Measurements from ENCODE around the gene KLRB1.
"Not testable (repeated sequence)": the region's sequence is repeated elsewhere in the genome, so short reads cannot be mapped to it uniquely, and the experiment has no call there.

KLRB1 gene

DNA sequence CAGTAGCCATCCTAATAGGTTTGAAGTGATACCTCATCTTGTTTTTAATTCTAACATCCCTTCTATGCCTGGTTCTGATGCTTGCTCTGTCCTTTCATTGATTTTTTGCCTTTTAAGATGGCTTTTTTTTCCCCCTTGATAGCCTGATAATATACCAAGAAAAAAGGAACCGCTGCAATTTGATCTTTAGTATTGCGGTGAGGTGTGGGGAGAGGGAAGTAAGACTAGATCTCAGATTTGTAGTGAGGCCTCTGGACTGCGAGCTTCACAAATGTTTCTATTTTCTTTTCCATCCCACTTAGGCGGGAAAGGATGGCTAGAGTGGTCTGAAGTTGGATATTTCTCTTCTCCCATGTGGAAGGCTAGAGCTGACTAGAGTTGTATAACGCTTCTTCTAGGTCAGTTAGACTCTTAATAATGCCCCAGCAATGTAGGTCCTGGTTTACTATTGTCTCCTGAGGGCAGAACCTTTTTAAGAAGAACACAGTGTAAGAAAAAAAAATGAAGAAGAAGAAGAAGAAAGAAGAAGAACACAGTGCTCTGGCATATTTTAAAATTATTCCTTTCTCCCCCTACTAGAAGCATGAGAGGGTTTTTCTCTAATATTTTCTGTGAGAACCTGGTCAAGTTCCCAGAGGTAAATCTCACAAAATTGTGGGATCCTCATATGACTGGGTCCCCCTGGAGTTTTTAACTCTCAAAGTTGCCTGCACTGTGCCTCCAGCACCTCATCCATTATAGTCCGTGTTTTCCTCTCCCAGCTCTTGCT lies 11.9 kb upstream of the KLRB1 start:
- no peak for DNase-seq

DNA sequence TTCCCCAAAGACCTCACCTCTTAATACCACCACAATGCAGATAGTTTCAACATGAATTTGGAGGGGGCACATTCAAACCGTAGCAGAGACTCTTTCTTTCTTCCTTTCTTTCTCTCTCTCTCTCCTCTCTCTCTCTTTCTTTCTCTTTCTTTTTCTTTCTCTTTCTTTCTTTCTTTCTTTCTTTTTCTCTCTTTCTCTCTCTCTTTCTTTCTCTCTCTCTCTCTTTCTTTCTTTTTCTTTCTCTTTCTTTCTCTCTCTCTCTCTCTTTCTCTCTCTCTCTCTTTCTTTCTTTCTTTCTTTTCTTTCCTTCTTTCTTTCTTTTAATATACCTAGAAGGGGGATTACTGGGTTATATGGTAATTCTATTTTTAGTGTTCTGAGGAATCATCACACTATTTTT lies 11.2 kb upstream of the KLRB1 start:
- DNase-seq, result not testable (repeated sequence)

DNA sequence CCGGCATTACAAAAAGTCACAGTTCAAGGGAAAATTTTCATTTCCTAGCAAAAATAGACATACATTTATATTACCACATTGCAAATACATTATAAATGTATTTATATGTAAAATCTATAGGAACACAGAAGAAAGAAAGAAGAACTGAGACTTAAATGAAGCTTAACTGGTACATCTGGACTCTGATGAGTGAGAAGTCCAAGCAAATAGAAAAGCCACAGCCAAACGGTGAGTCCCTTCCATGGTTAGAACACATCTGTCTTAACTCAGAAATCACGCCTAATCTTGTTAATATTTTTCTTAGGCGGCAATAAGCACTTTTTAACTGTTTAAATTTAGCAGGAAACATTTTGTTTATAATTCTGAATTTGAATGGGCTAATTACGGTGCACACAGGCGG lies 9.4 kb upstream of the KLRB1 start:
- no peak for DNase-seq

DNA sequence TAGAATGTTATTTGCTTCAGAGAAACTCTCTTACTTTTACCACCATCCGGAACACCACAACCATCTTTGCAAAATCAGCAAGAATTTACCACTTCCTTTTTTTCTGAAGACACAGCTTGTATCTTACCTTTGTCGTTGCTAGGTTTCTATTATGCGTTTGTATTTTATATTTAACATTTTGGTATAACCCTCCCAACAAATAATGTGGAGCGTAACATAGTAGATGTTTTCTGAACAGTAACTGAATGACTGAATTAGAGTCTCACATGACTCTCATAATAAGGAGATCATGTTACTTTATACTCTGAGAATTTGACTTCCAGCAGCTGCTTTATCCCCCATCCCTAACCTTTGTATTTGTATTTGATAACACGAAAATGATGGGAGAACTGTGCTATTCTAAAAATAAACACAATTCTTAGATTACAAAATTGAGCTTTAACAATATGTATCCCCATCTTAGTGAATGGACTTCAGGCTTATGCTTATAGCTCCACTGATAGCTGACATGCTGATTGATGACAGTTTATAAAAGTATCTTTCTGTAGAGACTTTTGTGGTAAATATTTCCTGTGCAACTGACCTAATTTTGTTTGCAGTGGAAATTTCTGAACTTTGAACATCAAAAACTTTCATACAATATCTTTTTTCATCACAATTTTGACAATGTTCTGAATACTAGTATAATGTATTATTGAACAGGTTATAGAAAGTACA lies 7.9 kb upstream of the KLRB1 start:
- DNase-seq, result no peak

DNA sequence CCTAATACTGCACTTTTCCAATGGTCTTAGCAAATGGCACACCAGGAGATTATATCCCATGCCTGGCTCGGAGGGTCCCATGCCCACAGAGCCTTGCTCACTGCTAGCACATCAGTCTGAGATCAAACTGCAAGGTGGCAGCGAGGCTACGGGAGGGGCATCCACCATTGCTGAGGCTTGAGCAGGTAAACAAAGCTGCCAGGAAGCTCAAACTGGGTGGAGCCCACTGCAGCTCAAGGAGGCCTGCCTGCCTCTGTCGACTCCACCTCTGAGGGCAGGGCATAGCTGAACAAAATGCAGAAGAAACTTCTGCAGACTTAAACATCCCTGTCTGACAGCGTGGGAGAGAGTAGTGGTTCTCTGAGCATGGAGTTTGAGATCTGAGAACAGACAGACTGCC lies 2.9 kb upstream of the KLRB1 start:
- DNase-seq, result not testable (repeated sequence)

DNA sequence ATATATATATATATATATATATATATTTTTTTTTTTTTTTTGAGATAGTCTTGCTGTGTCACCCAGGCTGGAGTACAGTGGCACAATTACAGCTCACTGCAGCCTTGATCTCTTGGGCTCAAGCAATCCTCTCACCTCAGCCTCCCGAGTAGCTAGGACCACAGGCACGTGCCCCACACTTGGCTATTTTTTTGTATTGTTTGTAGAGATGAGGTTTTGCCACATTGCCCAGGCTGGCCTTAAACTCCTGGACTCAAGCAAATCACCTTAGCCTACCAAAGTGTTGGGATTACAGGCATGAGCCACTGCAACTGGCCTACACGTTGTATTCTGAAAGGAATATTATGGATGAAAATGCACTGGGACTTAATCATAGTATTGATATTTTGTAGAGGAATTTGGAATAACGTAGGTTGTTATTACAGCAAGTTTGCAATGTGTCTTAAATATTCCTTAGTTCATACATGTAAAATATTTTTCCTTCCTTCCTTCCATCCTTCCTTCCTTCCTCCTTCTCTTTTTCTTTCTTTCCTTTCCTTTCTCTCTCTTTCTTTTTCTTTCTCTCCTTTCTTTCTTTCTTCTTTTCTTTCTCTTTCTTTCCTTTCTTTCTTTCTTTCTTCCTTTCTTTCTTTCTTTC lies 862 bp downstream of the KLRB1 start:
- DNase-seq, result no peak

DNA sequence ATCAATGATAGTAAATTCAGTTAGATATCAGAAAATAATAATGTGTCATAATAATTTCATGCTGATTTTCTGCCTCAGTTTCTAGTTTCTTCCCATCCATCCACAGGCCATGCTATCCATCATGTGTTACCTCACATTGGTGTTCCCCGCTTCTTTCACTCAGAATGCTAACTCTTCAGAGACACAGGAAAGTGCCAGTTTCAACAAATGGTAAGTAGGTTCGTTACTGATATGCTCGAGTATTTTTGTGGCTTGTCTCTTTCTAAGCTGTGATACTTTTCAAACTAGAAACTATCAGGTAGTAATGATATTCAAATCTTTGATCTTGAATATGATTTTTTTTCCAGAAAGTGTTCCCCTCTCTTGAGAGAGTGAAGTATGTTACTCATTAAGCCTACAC lies 1.5 kb downstream of the KLRB1 start:
- no peak for DNase-seq

DNA sequence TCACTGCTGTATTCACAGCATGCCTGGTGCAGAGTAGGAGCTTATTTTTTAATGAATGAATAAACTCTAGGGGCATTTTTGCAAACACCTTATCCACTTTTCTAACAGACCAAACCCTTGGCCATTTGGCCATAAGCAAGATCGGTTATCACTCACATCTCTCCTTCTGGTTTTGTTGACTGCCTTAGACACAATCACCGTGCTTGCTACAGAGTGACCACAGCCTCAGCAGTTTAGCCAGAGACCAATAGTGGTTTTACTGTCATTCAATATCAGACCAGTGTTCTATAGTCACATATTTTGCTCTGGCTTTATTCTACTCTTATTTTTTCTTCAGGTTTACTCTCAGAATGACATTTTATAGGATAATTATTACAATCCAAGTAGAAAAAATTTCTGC lies 2.2 kb downstream of the KLRB1 start:
- no peak for DNase-seq

DNA sequence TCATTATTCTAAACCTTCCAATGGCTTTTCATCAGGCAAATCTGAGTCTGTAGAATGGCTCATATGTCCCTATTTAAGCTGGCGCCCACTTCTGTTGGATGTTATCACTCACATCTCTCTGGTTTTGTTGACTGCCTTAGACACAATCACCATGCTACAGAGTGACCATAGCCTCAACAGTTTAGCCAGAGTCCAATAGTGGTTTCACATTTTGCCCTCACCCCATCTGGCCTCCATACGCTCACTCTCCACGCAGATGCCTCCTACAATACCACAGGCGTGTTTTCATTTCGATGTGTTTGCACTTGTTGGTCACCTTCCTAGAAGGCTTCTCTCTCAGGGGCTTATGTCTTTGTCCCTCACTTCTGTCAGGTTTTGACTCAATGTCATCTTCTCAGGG lies 3.4 kb downstream of the KLRB1 start:
- no peak for DNase-seq

DNA sequence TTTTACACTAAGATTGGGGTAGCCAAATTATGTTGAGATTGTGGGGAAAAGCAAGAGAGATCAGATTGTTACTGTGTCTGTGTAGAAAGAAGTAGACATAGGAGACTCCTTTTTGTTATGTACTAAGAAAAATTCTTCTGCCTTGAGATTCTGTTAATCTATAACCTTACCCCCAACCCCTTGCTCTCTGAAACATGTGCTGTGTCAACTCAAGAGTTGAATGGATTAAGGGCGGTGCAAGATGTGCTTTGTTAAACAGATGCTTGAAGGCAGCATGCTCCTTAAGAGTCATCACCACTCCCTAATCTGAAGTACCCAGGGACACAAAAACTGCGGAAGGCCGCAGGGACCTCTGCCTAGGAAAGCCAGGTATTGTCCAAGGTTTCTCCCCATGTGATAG lies 7.3 kb downstream of the KLRB1 start:
- DNase-seq, result not testable (repeated sequence)

DNA sequence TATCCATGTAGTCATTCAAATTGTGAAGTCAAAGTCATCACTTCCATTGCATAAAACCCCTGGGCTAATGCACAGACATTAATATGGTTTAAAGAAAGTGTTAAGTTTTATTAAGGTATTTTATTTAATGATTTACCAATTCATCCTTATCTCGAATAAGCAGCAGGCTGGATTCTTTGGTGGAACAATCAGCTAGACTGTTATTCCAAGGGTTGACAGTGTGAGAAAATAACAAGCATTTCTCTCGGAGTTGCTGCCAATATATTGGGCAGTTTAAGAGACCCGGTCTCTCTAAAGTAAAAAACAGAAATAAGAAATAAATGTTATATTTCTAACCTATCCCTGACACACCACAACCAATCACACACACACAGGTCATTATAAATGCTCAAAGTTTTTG lies 9.4 kb downstream of the KLRB1 start:
- DNase-seq, result no peak

DNA sequence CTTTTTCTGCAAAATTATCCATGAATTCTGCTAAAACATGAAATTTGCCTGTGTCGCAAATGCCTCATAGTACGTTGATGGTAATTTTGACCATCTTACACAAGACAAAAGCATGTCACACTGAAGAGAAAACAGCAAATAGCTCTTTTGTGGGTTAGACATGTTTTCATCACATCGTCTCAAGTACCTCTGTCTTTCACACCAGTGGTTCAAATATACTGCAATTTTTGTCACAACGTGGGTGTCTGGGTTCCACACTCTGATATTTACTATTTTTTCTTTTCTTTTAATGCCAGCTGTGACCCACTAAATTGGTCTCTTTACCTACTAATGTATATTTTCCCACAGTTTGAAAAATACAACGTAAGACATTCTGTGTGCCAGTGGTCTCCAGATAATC lies 10.4 kb downstream of the KLRB1 start:
- no peak for DNase-seq

DNA sequence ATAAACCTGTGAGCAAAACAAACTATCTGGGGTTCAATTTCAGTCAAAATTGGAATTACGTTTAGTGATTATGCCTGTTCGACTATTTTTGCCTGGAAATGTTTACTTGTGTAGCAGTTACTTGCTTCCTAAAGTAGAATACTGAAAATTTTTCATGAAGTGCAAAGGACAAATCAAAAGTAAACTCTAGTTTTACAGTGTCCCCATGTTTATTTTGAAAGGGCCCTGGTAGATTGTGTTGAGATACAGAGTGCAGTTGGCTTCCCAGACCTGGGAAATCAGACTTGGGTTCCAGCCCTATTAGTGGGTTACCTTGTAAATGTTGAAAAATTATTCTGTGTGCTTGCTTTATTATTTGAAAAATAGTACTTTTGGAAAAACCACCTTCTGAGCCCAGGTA lies 17.3 kb downstream of the KLRB1 start:
- DNase-seq, result no peak

DNA sequence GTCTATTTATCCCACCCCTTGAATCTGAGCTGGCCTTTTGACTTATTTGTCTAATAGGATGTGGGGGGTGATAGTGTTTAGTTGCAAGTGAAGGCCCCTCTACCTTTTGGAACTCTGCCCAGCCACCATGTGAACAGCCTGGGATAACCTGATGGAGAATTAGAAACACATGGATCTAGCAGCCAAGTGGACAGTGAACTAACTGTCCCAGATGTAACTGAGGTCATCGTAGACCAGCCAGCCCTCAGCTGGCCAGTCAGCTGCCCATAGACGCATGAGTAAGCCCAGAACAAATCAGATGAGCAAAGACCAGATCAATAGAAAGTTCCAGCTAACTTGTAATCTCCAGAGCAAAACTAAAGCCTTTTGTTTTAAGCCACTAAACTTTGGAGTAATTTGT lies 19.0 kb downstream of the KLRB1 start:
- DNase-seq, result no peak

DNA sequence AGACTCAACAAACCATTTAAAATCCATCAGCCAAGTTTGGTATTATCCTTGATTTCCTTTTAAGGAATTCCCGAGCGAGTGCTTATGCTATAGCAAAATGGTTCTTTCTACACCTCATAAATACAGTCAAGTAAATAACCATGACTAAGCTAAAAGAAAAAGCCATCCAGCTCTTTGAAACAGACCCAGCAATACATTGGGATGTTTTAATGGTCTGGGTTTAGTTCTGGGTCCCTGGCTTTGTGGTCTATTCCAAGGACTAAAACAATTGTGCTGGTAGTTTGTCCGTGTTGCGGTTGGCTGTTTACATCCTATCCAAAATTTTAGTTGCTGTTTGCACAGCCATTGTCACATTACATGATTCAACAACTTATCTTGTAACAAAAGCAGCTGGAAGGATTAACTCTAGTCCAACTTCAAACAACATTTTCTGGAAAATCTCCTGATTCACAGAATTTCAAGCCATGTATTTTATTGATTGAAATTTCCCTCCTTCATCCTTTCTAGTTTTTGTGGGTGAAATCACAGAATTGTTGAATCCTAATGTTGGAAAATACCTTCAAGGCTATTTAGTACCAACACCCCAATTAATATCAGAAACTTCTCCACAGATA lies 19.6 kb downstream of the KLRB1 start:
- DNase-seq, result no peak

DNA sequence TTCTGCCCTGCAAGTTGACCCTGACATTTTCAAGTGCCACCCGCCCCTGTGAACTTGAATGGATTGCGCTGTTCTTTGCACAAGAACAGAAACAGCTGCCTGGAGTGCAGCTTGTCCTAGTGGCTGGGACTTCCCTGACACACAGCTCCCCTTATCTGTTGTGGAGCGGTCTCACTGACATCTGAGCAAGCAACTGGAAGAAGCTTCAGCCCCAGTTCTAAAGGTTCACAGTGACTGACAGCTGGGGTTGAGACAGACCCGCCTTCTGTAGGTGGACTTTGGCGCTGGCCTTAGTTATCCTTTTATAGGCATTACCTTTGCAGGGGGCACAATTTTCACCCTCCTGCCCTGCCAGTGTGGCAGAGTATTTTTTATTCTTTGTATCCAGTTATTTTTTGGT lies 30.0 kb downstream of the KLRB1 start:
- not testable (repeated sequence) for DNase-seq

DNA sequence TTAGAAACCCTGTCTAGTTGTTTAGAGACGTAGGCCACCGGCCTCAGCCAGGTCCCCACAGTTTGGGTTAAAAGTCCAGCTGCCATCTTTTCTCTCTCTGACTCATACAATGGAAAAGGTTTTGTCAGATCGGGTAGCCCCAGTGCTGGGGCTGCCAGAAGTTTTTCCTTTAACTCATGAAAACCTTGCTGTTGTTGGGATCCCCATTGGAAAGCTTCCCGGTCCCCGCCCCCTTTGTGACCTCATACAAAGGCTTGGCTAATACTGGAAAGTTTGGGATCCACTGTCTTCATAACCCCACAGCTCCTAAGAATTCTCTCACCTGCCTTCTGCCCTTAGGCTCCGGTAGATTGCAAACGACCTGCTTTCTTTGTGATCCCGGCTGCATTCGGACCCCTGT lies 40.6 kb downstream of the KLRB1 start:
- not testable (repeated sequence) for DNase-seq

DNA sequence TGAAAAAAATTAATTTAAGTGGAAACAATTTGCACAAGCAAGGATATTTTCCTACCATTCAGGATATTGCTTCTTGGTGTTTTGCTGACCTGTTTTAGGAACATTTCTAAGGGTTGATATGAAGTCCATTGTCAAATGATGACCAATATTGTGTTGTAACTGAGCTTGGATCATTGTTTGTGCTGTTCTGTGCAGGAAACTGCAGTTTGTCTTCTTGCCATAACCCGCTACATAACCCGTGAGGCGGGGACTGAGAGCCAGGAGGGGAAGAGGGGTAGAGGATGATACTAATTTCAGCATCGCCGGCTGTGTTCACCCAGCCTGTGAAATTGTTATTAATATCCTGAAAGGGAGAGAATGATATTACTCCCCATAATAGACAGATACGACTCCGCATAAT lies 41.6 kb downstream of the KLRB1 start:
- DNase-seq, result not testable (repeated sequence)

DNA sequence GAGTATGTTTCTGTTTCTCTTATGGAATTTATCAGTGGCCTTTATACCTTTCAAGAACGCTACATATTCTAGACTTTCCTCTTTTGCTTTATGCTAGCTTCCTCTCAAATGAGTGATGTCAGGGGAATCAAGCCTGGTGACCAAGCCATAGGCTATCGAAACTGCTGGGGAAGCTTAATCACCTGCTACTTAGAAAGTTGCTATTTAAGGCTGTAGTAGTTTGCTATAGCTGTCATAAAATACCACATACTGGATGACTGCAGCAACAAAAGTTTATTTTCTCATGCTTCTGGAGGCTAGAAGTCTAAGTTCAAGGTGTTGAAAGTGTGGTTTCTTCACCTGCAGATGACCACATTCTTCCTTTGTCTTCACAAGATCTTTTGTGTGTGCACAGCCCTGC lies 43.3 kb downstream of the KLRB1 start:
- not testable (repeated sequence) for DNase-seq

DNA sequence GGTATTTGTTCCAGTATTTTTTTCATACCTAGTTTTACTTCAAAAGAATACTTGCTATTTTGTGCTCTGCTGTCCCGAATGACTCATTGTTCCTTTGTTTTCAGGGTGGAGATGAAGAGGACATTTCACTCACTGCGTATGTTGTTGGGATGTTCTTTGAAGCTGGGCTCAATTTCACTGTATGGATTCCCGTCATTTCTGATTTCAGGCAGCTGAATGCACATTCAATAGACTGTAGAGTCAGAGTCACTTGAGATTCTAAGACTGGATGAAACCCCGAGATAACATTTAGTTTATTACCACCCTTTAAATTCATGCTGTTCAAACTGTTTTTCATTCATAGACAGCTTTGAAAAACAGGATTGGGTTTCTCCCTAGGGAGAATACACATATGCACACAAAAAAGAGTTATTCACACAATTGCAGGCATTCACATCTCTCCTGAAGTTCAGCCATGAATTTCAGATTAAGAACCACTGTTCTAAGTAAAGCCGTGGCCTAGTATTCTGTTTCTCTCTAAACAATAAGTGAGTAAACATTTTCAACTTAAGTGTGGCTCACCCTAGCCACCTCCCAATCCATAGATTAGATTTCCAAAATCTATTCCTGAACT lies 44.8 kb downstream of the KLRB1 start:
- DNase-seq, result not testable (repeated sequence)

DNA sequence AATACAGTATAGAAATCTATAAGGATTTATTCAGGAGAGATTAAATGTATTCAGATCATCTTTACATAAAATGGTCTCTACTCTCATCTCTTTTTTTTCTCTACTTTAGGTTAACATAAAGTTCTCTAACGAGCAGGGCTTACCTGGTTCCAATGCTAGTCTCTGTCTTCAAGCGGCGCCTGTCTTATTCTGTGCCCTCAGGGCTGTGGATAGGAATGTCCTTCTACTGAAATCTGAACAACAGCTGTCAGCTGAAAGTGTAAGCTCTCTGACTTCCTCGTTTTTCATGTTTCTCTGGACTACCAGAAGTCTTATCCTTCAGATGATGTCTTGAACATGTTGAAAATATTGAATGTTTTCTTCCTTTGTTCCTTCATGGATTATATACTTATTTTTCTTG lies 62.2 kb downstream of the KLRB1 start:
- DNase-seq, result not testable (repeated sequence)

Data from SW 1271 (cell line).